GM13976 (cell line): Measurements from ENCODE around the gene COG5.

Experiments used
- DNase-seq: peaks from one replicate; pipeline ENCODE4 v3.0.0; 2012; ENCODE audit warnings: low spot score
- CTCF ChIP-seq: IDR thresholded peaks from 2 replicates; pipeline ENCODE4 v1.5.1; 2012; ENCODE audit warnings: borderline replicate concordance, mild to moderate bottlenecking; ENCODE audit not compliant: insufficient read depth; ENCODE audit errors: extremely low read depth, missing control alignments, control extremely low read depth
- in situ Hi-C: fragments of 300-500 bp; cut with MboI; formaldehyde crosslinking; loops from one replicate; pipeline ENCODE4 v1.12.0; 2022; ENCODE audit warnings: low sequenced_read_pairs, mixed read lengths, inconsistent platforms; ENCODE audit not compliant: unreplicated experiment

Gene COG5

DNA sequence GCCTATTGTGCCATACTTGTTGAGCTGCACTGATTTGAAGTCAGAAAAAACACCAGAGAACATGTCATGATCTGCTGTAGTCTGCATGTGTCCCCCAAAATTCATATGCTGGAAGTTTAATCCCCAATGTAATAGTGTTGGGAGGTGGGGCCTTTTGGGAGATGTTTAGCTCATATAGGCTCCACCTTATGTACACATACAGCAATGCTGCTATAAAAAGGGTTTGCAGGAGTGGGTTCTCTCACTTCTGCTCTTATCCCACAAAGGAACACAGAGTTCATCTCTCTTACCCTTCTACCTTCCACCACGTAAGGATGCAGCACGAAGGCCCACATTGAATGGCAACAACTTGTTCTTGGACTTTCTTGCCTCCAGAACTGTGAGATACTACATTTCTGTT is 70.8 kb downstream of the COG5 start:
- no peak for TF ChIP-seq CTCF
- in situ Hi-C loops, result no loop called here
- no peak for DNase-seq

- no peak for TF ChIP-seq CTCF
- DNase-seq, result no peak
- in situ Hi-C loops, result no loop called here
These were observed 77.7 kb downstream of the COG5 start for GRCh38 chr7:107486041-107486440.

GRCh38 chr7:107482571-107482970 is 81.1 kb downstream of the COG5 start:
- DNase-seq, result no peak
- in situ Hi-C loops, result no loop called here
- no peak for TF ChIP-seq CTCF

GRCh38 chr7:107480932-107481331 is 82.8 kb downstream of the COG5 start:
- TF ChIP-seq CTCF, result no peak
- DNase-seq, result no peak
- in situ Hi-C loops, result no loop called here

DNA sequence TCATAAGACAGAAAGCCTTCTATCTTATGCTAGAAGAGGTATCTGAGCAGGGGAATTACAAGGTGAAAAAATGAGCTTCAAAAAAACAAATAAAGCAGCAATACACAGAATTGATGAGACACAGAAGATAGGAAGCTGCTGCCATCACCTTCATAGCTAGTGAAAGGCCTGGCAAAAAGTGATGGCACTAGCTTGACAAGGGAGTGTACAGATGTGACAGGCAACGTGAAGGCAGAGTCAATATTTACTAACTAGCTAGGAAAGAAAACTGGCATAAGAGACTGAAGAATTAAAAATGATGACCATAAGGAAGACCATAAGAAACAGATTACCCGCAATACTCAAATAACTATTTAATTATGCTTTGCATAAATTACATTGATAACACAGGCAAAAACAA is 84.4 kb downstream of the COG5 start:
- in situ Hi-C loops, result no loop called here
- no peak for TF ChIP-seq CTCF
- DNase-seq, result no peak

GRCh38 chr7:107474104-107474521 is 89.6 kb downstream of the COG5 start:
- DNase-seq, result no peak
- in situ Hi-C loops, result no loop called here
- TF ChIP-seq CTCF, result no peak

- DNase-seq, result no peak
- in situ Hi-C loops, result no loop called here
- TF ChIP-seq CTCF, result no peak
These were observed 91.6 kb downstream of the COG5 start for GRCh38 chr7:107472116-107472515.
